ENCODE results near the gene SERPINB6. TPM values are rescaled to one million over a fixed set of nuclear protein-coding genes. Genes with fewer than 3 reads are reported as not detected.
"Not testable (repeated sequence)": the region's sequence is repeated elsewhere in the genome, so short reads cannot be mapped to it uniquely, and the experiment has no call there.

SERPINB6 gene
- 58.4 TPM for total RNA-seq

- peaks cover 42% of the 10 kb centered on the region for H3K4me1 ChIP-seq (ENCODE audit: insufficient read depth, low read length)
- H3K27me3 ChIP-seq (ENCODE audit: insufficient read depth, low read length) = no peaks in the 10 kb centered on the region
Measured at GRCh38 chr6:2971420-2972218, at the start of gene SERPINB6. Gene SERPINB6 (minus strand): TSS chr6:2971567. CDS start chr6:2959332, 12,235 bp downstream.

DNA sequence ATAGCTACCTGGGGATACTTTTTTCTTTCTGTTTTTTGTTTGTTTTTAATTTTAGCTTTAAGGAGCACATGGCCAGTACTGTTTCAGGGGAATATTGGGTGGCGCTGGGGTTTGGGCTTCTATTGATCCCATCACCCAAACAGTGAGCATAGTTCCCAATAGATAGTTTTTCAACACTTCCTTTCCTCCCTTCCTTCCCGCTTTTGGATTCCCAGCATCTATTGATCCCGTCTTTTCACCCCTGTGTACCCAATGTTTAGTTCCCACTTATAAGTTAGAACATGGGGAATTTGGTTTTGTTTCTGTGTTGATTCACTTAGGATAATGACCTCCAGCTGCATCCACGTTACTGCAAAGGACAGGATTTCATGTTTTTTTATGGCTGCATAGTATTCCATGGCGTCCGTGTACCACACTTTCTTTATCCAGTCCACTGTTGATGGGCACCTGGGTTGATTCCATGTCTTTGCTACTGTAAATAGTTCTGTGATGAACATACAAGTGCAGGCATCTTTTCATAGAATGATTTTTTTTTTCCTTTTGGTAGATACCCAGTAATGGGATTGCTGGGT, 48.5 kb upstream of the SERPINB6 start:
- no peaks in the 10 kb centered on the region for H3K27me3 ChIP-seq (ENCODE audit: insufficient read depth, low read length)
- H3K4me1 ChIP-seq (ENCODE audit: insufficient read depth, low read length) = peaks cover 48% of the 10 kb centered on the region
- no peak overlapping the region for H3K4me3 ChIP-seq (ENCODE audit: low read length)

More at GRCh38 chr6:2971420-2972218, at the start of gene SERPINB6:
- Histone ChIP-seq H3K4me3 (ENCODE audit: low read length) (peak within 1 kb of the TSS; percentile 57), H3K9me3 (ENCODE audit: low read depth, low read length) (no peaks in the 10 kb centered on the region)

GRCh38 chr6:3019065-3019464, 47.7 kb upstream of the SERPINB6 start:
- peaks cover 41% of the 10 kb centered on the region for H3K4me1 ChIP-seq (ENCODE audit: insufficient read depth, low read length)
- H3K27me3 ChIP-seq (ENCODE audit: insufficient read depth, low read length) = no peaks in the 10 kb centered on the region
- no peak overlapping the region for H3K4me3 ChIP-seq (ENCODE audit: low read length)
- H3K9me3 ChIP-seq (ENCODE audit: low read depth, low read length) = no peaks in the 10 kb centered on the region

More for the DNA sequence above, 48.5 kb upstream of the SERPINB6 start:
- no peaks in the 10 kb centered on the region for H3K9me3 ChIP-seq (ENCODE audit: low read depth, low read length)

GRCh38 chr6:3017304-3017703, 45.9 kb upstream of the SERPINB6 start:
- peaks cover 3% of the 10 kb centered on the region for H3K9me3 ChIP-seq (ENCODE audit: low read depth, low read length)
- no peak overlapping the region for H3K4me3 ChIP-seq (ENCODE audit: low read length)
- H3K4me1 ChIP-seq (ENCODE audit: insufficient read depth, low read length) = peaks cover 36% of the 10 kb centered on the region
- no peaks in the 10 kb centered on the region for H3K27me3 ChIP-seq (ENCODE audit: insufficient read depth, low read length)

- Histone ChIP-seq H3K4me1 (ENCODE audit: insufficient read depth, low read length) (peaks cover 30% of the 10 kb centered on the region), H3K4me3 (ENCODE audit: low read length) (no peak overlapping the region)
Measured at GRCh38 chr6:3016473-3017280, 45.3 kb upstream of the SERPINB6 start.

DNA sequence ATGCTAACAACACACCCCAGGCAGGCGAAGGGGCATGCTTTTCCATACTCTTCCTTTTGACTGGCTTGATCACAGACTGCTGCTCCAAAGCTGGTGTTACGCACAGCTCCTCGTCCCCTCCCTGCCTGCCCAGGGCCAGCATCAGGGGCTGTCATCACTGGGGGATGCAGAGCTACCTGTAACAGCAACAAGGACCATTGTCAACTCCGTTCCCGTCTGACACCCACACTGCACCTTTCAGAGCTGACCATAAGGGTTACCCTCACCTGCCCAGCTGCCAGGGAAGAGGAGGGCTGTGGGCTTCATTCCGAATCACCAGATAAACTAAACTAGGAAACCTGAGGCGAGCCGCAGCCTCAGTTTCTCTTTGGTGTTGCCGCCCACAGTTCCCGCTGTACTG, 43.8 kb upstream of the SERPINB6 start:
- Histone ChIP-seq H3K9me3 (ENCODE audit: low read depth, low read length) (peaks cover 23% of the 10 kb centered on the region), H3K4me3 (ENCODE audit: low read length) (no peak overlapping the region), H3K27me3 (ENCODE audit: insufficient read depth, low read length) (no peaks in the 10 kb centered on the region), H3K4me1 (ENCODE audit: insufficient read depth, low read length) (peaks cover 23% of the 10 kb centered on the region)

More at GRCh38 chr6:3016473-3017280, 45.3 kb upstream of the SERPINB6 start:
- no peaks in the 10 kb centered on the region for H3K27me3 ChIP-seq (ENCODE audit: insufficient read depth, low read length)
- peaks cover 10% of the 10 kb centered on the region for H3K9me3 ChIP-seq (ENCODE audit: low read depth, low read length)

GRCh38 chr6:3014675-3015066, 43.3 kb upstream of the SERPINB6 start:
- Histone ChIP-seq H3K4me1 (ENCODE audit: insufficient read depth, low read length) (peaks cover 20% of the 10 kb centered on the region), H3K9me3 (ENCODE audit: low read depth, low read length) (peaks cover 23% of the 10 kb centered on the region), H3K4me3 (ENCODE audit: low read length) (no peak overlapping the region), H3K27me3 (ENCODE audit: insufficient read depth, low read length) (no peaks in the 10 kb centered on the region)

DNA sequence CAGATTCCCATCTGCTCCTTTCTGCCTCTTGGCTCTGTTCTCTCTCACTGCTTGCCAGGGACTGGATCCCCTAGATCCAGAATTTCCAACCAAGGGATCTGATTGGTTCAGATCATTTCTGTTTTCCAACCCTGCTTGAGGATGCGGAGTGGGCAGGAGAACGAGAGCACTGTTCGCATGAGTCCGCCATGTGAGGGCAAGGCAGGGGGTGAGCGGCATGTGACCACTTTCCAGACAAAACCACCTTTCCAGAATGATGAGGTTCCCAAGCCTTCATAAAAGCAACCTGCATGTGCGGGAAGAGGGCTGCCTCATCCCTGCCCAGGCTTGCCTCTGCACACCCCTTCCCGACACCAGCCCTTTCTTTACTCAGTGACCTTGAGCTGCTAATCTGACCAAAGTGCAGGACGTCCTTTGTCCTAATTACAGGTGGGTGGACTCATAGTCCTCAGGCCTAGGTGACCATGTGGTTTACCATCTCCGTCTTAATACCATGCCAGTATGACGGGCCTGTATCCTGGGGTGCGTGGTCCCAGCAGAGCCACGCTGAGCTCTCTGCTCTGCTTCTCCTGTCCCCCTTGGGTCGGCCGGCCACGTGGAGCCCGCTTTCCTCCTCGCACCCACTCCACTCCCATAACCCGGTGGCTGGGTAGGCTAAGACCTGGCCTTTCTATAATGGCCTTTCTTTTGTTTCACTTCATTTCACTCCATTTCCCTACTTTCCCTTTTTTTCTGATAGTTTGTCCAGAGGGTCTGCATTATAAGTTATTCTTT, 42.7 kb upstream of the SERPINB6 start:
- peaks cover 23% of the 10 kb centered on the region for H3K9me3 ChIP-seq (ENCODE audit: low read depth, low read length)
- no peaks in the 10 kb centered on the region for H3K27me3 ChIP-seq (ENCODE audit: insufficient read depth, low read length)
- no peak overlapping the region for H3K4me3 ChIP-seq (ENCODE audit: low read length)
- peaks cover 14% of the 10 kb centered on the region for H3K4me1 ChIP-seq (ENCODE audit: insufficient read depth, low read length)

DNA sequence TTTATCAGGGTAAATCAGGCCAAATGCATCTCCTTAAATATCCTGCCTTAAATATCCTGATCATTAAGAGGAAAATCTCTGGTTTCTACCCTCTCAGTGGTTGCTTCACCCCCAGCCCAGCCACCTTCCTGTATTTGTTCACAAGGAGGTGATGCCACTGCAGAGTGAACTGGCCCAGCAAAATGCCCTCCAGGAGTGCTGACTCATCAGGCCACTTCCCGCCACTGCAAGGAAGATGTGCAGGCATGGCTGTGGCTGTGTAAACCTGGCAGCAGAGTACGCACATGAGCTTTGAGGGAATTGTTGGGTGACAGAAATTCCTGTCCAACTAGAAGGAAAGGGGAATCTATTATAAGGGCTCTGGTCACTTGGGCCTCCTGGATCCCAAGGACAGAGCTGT, 42.1 kb upstream of the SERPINB6 start:
- Histone ChIP-seq H3K4me3 (ENCODE audit: low read length) (no peak overlapping the region), H3K27me3 (ENCODE audit: insufficient read depth, low read length) (no peaks in the 10 kb centered on the region), H3K4me1 (ENCODE audit: insufficient read depth, low read length) (peaks cover 13% of the 10 kb centered on the region), H3K9me3 (ENCODE audit: low read depth, low read length) (peaks cover 23% of the 10 kb centered on the region)

DNA sequence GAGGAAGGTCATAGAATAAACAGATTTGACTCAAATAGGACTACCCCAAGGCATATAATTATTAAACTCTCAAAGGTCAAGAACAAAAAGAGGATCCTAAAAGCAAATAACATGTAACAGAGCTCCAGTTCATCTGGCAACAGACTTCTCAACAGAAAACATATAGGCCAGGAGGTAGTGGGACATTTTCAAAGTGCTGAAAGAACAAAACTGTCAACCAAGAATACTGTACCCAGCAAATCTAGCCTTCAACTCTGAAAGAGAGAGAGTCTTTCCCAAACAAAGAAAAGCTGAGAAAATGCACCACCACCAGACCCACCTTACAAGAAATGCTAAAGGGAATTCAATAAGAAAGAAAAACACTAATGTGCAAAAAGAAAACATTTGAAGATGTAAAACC, 40.2 kb upstream of the SERPINB6 start:
- peaks cover 13% of the 10 kb centered on the region for H3K4me1 ChIP-seq (ENCODE audit: insufficient read depth, low read length)
- peaks cover 23% of the 10 kb centered on the region for H3K9me3 ChIP-seq (ENCODE audit: low read depth, low read length)
- no peak overlapping the region for H3K4me3 ChIP-seq (ENCODE audit: low read length)
- no peaks in the 10 kb centered on the region for H3K27me3 ChIP-seq (ENCODE audit: insufficient read depth, low read length)

DNA sequence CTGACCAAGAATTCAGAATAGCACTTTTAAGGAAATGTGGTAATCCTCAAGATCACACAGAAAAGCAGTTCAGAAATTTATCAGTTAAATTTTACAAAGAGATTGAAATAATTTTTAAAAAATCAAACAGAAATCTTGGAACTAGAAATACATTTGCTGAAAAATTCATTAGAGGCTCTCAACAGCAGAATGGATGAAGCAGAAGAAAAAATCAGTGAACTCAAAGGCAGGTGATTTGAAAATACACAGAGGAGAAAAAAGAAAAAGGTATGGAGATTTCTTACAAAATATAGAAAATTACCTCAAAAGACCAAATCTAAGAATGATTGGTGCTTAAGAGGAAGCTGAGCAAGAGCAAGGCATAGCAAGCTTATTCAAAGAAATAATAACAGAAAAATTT, 39.8 kb upstream of the SERPINB6 start:
- Histone ChIP-seq H3K27me3 (ENCODE audit: insufficient read depth, low read length) (no peaks in the 10 kb centered on the region), H3K9me3 (ENCODE audit: low read depth, low read length) (peaks cover 23% of the 10 kb centered on the region), H3K4me1 (ENCODE audit: insufficient read depth, low read length) (peaks cover 13% of the 10 kb centered on the region), H3K4me3 (ENCODE audit: low read length) (no peak overlapping the region)

GRCh38 chr6:3009930-3010329, 38.6 kb upstream of the SERPINB6 start:
- peaks cover 23% of the 10 kb centered on the region for H3K9me3 ChIP-seq (ENCODE audit: low read depth, low read length)
- H3K4me3 ChIP-seq (ENCODE audit: low read length) = no peak overlapping the region
- H3K27me3 ChIP-seq (ENCODE audit: insufficient read depth, low read length) = no peaks in the 10 kb centered on the region
- H3K4me1 ChIP-seq (ENCODE audit: insufficient read depth, low read length) = peaks cover 13% of the 10 kb centered on the region

GRCh38 chr6:3008712-3009265, 37.4 kb upstream of the SERPINB6 start:
- not testable (repeated sequence) for H3K4me1 ChIP-seq (ENCODE audit: insufficient read depth, low read length); H3K27me3 ChIP-seq (ENCODE audit: insufficient read depth, low read length); H3K4me3 ChIP-seq (ENCODE audit: low read length)
- peaks cover 23% of the 10 kb centered on the region for H3K9me3 ChIP-seq (ENCODE audit: low read depth, low read length)

DNA sequence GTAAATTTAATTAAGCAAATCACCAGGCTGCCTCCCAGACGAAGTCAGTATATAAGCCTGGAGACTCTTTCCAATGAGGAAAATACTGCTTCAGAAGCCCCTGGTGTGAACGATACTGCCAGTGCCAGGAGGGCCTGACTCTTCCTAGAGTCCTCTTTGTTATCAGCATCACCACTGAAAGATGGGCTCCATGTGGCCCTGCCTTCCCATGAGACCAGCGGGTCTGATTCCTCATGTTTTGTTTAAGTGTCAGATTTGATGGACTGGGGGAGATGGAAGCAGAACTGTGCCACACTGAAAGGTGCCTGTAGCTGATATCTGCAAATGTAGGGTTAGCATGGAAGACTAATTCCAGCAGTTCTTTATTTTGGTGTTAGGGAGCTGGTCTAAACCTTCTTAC, 36.2 kb upstream of the SERPINB6 start:
- H3K4me1 ChIP-seq (ENCODE audit: insufficient read depth, low read length) = peaks cover 4% of the 10 kb centered on the region

More for the DNA sequence above, 36.2 kb upstream of the SERPINB6 start:
- Histone ChIP-seq H3K9me3 (ENCODE audit: low read depth, low read length) (peaks cover 22% of the 10 kb centered on the region), H3K27me3 (ENCODE audit: insufficient read depth, low read length) (no peaks in the 10 kb centered on the region), H3K4me3 (ENCODE audit: low read length) (no peak overlapping the region)

All from mononuclear cell (primary cell).